ENCODE measurements around the gene SOX1.

Gene SOX1

DNA sequence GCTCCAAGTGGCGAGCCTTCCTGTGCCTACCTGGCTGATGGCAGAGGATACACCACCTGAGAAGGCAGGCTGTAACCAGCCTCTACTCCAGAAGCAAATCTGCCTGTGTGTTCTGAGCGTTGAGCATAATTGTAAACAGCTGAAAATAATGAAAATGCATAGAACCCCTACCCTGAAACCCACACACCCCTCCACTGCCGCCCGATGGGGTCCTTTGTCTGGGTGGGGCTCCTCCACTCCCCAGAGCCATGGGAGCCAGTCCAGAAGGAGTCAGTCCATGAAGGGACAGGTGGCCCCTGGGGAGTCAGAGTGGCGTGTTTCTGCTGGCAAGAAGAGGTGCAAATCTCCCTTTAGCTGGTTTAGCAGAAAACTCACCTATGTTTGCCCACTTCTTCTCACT, 8.0 kb upstream of the SOX1 start:
- DNase-seq (ENCODE audit: low spot score), result no peak

DNA sequence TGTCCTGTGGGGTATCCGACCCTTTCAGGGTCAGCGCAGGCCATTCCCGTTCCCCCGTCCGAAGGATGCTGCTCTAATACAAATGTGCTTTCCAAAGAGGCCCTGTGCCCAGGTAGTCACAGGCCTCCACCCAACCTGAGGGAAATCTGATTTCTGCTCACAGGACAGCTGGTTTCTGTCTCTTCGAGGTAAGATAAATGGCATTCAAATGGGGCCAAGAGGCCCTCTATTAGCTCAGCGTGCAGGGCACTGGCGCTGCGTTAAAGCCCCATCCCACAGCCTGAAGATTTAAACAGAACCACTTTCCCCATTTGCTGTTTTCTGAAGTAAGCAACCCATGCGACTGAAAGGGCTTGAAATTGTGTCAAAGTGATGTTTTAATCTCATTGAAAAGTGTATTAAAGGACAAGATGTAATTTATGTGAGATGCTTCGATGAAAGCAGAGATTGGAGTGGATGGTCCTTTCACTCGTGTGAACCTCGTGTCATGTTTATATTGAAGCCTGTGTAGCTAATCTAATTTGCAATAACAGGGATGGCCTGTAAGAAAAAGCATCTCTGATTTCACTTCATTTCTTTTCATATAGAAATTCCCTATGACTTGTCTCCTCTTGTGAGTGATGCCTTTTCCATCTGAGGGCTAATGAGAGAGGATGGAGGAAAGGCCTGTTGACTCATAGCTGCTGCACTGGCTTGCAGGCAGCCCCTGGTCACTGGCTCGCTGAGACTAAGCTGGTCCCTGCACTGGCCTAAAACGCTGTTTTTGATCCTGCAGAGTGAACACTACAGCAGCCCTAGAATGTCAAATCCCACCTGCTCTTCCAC, 7.3 kb upstream of the SOX1 start:
- DNase-seq (ENCODE audit: low spot score), result no peak

DNA sequence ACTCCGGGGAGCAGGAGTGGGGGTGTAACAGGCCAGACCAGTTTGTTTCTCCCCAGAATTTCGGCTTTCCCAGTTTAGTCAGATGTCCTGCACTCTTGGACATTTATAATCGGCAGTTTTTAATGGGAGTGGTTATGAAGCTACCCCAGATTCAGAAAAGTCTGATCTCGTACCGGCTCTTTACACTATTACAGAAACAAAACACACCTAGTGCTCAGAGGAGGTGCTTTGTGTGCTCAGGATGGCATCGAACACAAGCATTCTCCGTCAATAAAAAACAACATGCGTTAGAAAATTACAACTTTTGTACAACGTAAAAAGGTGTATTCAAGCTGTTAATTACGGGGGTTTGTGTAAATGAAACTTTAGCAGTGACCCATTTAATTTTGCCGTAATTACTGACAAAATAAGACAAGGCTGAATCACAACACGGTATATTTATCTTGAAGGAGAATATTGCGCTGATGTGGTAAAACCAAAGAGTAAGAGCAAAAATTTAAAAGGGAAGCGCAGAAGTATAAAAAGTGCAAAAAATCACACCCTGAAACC, 6.6 kb upstream of the SOX1 start:
- no peak for DNase-seq (ENCODE audit: low spot score)

DNA sequence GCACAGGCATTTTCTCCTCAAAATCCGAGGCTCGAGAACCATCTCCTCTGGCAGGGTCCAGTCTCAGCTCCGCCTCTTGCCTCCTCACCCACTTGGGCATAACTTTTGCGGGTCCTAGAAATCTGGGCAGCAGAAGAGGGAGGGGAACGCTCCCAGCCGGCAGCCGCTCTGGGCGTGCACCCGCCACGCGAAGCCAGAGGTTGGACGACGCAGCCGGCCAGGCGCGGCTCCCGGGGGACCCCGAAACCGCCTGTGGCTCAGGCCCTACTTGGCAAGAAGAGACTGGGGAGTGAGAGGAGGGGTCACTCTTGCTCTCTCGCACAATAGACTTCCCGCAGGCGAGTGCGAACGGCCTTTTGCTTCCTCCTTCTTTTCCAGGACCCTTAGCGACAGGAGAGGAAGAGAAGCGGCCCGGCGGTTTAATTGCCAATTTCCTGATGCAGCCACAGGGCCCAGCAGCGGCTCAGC, 6.0 kb upstream of the SOX1 start:
- DNase-seq (ENCODE audit: low spot score), result no peak

DNA sequence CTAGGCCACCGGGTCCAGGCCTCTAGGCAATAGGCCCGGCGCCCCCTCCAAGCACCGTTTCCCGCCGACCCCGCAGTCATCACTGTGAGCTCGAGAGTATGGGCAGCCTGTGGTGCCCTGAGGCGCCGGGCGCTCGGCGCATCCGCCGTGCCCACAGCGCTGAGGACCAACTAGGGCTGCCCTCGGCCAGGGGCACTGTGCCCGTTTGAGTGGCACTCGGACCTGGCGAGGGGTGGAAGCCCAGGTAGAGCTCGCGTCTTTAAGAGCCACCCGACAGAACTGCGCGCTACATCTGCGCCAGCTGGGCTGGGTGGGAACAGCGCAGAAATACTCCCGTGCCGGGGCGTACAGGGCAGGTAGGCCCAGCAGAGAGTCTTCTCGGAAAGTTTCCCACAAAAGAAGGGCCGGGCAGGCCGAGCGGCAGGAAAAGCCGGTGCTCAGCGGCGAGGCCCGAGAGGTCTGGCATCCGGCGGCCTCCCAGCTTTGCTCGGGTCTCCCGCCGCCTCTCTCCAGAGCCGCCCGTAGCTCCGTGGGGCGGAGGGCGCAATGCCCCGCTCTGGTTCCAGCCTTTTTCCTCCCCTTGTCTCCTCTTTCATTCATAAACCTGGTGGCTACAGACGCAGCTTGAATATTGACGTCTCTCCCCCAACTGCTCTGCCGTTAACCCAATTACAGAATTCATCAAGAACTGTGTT, 5.4 kb upstream of the SOX1 start:
- no peak for DNase-seq (ENCODE audit: low spot score)

DNA sequence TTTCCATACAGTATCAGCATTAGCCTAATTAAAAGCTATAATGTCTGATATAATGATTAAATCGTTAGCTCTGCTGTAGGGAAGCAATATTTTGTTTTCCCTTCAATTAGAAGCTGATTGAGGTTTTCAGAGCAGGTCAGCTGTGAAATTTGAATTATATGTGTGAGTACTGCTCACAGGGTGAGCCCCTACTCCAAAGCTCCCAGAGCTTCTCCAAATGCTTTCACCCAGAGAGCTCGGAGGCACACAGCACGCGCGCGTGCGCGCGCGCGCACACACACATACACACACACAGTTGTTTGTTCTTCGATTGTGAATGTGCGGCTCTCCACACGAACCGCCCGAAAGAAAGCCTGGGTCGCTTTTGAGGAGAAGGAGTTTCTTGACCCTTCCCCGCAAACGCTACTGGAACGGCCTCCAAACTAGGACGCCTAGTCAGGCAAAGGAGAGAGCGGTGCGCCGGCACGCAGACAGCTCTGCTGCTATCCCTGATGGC, 4.8 kb upstream of the SOX1 start:
- no peak for DNase-seq (ENCODE audit: low spot score)

DNA sequence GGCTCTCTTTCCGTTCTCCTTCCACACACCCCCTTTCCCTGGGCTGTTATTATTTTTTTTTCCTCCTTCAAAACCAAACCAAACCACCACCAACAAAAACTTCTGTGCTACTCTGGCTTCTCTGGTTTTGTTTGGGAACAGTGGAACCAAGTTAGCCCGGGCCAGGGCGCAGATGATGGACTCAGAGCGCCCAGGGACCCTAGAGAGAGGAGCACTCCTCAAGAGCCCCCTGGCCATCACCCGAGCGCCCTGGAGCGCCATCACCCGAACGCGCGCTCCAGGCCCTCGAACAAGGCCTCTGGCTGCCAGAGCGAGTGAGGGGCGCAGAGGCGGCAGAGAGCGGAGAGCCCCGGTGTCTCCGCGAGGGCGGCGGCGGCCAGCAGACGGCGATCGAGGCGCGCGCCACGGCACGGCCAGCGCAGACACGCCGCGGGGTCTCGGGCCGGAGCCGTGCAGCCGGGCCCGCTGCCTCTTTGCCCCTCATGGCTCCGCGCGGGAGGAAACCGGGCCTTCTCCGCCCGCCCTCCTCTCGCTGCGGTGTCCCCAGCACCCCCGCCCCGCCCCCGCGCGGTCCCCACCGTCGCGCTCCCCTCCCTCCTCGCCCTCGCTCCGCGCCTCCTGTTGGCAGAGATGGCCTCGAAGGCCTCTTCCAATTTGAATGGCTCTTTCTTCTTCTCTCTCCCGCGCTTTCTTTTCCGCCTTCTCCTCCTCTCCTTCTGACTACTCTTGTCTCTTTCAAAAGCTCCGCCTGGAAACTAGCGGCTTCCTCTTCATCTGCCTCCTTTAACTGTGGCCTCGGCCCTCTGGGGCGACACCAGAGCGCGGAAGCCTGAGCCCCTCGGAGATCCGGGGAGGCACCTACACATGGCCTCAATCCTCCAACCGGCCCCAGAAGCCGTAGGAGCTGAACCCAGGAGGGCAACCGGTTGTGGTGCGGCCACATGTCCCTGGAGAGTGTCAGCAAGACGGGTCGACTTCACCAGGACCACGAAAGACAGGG, 4.1 kb upstream of the SOX1 start:
- no peak for DNase-seq (ENCODE audit: low spot score)

DNA sequence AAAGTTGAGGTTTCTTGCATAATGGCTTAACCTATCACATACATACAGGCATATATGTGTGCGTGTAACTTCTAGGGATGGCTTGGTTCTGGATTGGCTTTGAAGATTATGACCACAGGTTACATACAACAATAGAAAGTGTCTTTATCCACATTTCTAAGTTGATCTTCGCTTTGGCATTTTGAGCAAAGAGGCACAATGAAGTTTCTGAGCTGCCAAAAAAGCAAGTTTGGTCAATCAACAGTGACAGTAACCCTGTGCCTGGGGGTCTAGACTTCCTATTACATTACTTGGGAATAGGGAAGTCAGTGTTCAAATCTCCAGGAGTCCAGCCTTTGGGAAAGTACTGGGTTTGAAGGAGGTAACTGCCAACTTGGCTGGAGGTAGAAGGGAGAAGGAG, 3.1 kb upstream of the SOX1 start:
- no peak for DNase-seq (ENCODE audit: low spot score)

DNA sequence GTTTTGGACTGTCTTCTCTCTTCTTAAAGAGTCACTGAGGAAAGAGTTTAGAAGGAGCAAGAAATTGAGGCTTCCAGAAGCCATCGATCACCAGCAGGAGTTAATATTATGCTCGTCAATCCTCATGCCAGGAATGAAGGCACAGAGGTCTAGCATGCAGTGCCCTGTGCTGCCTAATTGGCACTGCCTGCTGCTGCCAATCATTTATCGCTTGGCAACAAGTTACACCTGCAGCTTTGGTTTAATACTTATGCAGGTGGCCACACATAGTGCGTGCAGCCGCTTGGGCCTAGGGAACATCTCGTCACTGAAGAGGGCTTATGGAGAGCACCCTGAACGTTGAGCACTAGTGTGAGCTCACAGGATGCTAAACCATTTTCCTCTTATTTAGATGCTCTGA, 2.7 kb upstream of the SOX1 start:
- no peak for DNase-seq (ENCODE audit: low spot score)

DNA sequence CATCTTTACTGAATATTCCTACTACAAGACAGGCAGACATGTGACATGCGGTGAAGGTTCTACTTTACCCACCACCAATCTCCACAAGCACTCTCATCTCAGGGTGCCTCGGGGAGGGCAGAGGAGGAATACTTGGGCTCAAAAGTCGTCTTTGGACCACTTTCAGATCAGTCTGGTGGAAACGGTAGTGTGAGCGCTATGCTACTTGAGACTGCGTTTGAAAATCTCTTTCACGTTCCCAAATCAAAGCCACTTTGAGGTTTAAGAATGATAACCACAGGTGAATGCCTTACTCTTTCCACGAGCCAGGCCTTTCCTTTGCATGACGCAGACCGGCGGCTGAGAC, 1.5 kb upstream of the SOX1 start:
- no peak for DNase-seq (ENCODE audit: low spot score)

DNA sequence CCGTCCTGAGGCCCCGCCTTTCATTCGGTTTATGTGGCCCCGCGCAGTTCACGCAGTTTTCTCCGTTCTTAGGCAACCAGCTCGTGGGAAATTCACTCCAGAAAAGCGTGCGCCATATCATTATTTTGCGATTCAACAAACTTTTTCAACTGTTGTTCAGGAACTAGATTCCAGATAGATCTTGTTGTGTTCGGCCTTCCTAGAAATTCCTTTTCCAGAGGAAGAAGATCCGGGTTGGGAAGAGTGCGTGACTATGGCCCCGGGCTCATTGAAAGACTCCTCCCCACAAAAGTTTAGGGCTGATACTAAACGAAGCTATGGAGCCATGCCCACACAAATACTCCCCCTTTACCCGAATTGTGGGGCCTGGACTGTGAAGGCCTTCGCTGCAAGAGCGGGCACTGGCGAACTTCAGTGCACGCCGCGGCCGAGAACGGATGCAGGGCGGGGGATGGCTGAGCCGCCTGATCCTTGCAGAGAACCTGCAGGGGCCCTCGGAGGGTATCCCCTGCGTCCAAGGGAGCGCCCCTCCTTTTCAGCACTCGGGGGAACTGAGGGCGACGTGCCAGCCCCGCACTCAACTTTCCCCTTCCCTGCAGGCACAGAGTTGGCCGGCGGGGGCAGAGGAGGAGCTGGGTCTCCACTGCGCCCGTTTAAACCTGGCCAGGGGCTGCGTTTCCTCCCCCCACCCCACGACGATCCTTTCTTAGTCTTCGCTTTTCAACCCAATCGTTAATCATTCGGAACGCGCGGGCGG, 904 bp upstream of the SOX1 start:
- no peak for DNase-seq (ENCODE audit: low spot score)

DNA sequence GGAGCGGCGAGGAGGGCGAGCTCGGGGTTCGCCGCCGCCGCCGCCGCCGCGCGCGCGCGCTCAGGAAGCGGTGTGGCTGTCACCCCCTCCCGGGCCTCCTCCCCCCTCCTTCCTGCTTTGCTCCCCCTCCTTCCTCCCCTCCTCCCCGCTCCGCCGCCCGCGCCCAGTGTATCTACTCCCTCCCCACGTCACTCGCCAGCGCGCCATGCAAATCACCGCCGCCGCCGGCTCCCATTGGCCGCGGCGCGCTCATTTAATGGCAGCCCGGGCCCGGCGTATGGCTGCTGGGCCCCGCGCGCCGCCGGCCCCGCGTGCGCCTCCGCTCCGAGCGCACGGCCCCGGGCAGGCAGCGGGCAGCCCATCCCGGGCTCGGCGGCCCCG, 335 bp upstream of the SOX1 start:
- peak; percentile 24 for DNase-seq (ENCODE audit: low spot score)

DNA sequence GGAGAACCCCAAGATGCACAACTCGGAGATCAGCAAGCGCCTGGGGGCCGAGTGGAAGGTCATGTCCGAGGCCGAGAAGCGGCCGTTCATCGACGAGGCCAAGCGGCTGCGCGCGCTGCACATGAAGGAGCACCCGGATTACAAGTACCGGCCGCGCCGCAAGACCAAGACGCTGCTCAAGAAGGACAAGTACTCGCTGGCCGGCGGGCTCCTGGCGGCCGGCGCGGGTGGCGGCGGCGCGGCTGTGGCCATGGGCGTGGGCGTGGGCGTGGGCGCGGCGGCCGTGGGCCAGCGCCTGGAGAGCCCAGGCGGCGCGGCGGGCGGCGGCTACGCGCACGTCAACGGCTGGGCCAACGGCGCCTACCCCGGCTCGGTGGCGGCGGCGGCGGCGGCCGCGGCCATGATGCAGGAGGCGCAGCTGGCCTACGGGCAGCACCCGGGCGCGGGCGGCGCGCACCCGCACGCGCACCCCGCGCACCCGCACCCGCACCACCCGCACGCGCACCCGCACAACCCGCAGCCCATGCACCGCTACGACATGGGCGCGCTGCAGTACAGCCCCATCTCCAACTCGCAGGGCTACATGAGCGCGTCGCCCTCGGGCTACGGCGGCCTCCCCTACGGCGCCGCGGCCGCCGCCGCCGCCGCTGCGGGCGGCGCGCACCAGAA, 1.1 kb downstream of the SOX1 start:
- DNase-seq (ENCODE audit: low spot score), result peak; percentile 17

DNA sequence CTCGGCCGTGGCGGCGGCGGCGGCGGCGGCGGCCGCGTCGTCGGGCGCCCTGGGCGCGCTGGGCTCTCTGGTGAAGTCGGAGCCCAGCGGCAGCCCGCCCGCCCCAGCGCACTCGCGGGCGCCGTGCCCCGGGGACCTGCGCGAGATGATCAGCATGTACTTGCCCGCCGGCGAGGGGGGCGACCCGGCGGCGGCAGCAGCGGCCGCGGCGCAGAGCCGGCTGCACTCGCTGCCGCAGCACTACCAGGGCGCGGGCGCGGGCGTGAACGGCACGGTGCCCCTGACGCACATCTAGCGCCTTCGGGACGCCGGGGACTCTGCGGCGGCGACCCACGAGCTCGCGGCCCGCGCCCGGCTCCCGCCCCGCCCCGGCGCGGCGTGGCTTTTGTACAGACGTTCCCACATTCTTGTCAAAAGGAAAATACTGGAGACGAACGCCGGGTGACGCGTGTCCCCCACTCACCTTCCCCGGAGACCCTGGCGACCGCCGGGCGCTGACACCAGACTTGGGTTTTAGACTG, 1.7 kb downstream of the SOX1 start:
- DNase-seq (ENCODE audit: low spot score), result no peak

DNA sequence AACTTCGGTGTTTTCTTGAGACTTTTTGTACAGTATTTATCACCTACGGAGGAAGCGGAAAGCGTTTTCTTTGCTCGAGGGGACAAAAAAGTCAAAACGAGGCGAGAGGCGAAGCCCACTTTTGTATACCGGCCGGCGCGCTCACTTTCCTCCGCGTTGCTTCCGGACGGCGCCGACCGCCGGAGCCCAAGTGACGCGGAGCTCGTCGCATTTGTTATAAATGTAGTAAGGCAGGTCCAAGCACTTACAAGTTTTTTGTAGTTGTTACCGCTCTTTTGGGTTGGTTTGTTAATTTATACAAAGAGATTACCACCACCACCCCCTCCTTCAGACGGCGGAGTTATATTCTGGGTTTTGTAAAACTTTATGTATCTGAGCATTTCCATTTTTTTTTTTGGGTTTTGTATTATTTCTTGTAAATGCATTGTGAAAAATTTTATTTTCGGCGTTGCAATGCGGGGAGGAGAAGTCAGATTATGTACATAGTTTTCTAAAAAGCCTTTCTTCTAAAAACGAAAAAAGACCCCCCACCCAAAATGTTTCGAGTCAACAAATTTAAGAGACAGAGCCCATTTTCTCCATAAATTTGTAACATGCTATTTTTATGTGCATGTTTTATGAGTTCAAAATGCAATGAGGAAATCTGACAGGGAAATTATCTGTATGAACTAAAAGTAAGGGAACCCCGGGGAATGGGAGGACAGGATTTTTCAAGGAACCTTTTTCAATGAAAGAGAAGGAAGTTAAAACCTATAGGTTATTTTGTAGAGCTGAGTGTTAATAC, 2.3 kb downstream of the SOX1 start:
- no peak for DNase-seq (ENCODE audit: low spot score)

DNA sequence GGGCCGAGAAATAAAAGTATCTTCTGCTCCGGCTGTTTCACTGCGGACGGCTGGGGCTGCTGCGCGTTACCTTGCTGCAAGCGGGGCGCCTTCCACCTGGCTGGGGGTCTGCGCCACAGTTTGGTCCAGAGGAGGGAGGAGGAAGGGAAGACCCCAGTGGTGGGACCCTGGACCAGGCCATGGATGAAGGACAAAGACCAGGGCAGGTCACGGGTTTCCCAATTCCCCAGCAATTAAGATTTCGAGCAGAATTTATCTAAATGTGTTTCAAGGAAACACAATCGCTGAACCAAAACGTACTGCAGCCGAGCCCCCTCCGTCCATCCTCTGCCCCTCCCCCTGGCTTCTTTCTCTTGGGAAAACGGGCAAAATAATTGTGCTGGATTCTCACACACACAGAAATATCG, 2.9 kb downstream of the SOX1 start:
- no peak for DNase-seq (ENCODE audit: low spot score)

DNA sequence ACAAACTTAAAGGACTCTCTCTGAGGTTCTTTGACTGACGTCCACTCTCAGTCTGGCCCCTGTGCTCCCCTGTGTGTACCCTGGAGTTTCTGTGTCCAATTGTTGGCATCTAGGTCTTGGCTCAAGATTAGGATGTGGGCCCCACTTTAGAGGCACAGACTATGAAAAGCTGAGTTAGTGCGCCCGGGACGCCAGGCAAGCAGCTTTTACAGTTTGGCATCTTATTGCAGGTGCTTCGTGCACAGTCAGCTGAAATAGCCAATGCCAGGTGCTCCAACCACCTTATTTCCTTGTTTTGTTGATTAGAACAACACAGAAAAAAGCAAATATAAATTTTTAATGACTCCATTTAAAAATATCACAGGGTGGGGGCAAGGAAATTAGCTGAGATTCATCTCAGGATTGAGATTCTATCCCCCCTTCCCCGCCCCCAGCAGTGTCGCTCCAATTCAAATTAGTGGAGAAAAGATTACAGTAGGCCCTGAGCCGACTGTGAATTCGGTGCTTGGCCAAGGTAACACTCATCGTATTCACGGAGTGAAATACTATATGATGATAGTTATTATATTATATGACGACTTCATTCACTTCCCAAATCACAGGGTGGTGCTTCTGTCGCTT, 4.3 kb downstream of the SOX1 start:
- DNase-seq (ENCODE audit: low spot score), result no peak

DNA sequence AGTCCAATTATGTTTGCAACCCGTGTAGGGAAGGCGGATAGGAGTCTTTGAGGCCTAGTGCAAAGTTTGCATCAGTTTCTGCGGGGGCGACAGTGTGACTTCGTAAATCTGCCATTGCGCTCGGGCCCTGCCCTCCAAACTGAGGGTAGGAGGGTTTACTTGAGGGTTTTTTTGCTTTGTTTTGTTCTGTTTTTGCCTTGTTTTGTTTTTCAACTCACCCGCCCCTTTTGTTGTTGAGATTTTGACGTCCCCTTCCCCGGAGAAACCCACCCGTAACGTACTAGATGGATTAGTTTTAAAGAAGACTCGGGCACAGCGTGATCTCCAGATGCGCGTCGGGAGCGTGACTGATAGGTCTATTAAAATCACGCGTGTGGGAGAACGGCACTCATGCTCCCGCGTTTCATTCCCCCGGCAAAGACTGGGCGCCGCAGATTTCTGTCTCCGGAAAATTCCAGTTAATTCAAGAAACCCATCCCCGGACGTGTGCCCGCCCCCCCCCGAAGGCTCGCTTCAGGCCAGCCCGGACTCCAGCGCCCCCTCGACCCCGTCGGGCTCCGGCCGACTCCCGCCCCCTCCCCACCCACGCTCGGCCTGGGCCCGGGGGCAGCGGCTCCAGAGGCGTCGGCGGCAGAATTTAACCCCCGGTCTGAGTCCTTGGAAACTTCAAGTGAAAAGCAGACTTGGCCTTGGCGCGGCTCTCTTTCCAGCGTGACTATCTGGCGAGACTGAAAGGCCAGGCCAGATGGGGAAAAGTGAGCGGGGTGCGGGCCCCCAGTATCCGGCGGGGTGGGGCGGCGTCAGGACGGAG, 5.0 kb downstream of the SOX1 start:
- no peak for DNase-seq (ENCODE audit: low spot score)

All from AG20443 (cell line).